ENCODE data around the gene PIP4K2C.
"Not testable (repeated sequence)": the region's sequence is repeated elsewhere in the genome, so short reads cannot be mapped to it uniquely, and the experiment has no call there.

Gene PIP4K2C

GRCh38 chr12:57636731-57637130 lies 45.7 kb downstream of the PIP4K2C start:
- DNase-seq (ENCODE audit: low read depth), result not testable (repeated sequence)

DNA sequence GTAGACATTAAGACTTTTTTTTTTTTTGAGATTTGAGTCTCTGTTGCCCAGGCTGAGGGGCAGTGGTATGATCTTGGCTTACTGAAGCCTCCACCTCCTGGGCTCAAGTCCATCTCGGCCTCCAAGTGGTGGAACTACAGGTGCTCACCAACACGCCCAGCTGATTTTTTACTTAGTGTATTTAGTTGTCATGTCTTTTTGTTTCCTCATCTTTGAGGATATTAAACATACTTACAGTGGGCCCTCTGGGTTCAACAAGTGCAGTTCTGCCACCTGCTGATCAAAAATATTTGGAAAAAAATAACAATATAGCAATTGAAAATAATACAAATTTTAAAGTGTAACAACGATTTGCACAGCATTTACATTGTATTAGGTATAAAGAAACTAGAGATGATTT lies 46.4 kb downstream of the PIP4K2C start:
- no peak for DNase-seq (ENCODE audit: low read depth)

DNA sequence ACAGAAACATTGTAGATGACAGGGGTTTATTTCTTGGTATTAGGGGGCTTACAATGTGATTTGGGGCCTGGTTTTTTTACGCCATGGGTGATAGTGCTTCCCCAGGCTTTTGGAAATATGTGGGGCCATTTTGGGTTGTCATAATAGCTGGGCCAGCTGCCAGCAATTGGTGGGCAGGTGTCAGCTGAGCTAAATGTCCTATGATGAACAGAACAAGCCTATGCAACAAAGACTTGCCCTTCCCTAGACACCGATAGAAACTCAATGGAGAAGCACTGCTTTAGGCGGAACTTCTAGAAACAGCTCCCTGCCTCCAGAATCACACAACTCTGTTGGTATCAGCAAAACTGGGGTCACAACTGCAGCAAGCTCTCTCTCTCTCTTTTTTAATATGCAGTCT lies 47.1 kb downstream of the PIP4K2C start:
- DNase-seq (ENCODE audit: low read depth), result no peak

DNA sequence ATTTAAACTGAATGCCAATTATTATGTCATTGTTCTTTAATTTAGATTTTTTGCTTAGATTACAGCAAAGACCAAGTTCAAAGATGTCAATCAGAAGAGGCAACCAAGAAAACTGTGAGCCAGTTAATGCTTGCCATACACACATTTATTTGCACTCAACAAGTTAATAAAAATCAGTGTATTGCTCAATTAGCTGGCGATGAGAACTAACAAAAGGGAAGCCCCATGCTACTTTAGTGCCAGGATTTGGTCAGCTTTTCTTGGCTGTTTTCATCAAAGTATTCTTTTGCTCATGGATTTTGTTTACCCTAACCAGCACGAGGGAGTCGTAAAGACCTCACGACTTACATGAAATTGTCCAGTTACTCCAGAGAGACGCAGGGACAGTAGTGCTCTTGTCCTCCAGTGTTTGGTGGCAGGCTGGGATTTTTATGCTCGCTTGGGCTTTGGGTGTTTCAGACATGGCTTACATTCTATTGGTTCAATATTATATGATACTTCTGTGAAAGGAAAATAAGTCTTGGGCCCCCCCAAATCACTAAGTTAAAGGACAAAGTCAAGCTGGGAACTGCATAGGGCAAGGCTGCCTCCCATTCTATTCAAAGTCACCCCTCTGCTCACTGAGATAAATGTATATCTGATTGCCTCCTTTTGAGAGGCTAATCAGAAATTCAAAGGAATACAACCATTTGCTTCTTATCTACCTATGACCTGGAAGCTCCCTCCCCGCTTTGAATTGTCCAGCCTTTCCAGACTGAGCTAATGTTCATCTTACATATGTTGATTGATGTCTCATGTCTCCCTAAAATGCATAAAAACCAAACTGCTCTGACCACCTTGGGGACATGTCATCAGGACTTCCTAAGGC lies 49.4 kb downstream of the PIP4K2C start:
- no peak for DNase-seq (ENCODE audit: low read depth)

GRCh38 chr12:57641699-57642442 lies 50.9 kb downstream of the PIP4K2C start:
- no peak for DNase-seq (ENCODE audit: low read depth)

DNA sequence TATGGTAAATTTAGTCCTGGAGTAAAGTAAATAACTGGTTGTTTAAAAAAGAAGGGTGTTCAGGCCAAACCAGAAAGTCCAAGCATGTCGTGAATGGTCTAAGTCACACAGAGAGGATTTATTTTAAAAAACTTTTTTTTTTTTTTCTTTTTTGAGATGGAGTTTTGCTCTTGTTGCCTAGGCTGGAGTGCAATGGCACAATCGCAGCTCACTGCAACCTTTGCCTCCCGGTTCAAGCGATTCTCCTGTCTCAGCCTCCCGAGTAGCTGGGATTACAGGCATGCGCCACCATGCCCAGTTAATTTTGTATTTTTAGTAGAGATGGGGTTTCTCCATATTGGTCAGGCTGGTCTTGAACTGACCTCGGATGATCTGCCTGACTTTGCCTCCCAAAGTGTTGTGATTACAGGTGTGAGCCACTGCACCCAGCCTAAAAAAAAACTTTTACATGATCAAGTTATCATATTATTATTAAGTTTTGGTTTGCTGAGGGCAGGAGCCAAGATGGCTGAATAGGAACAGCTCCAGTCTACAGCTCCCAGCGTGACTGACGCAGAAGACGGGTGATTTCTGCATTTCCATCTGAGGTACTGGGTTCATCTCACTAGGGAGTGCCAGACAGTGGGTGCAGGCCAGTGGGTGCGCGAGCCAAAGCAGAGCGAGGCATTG lies 55.1 kb downstream of the PIP4K2C start:
- not testable (repeated sequence) for DNase-seq (ENCODE audit: low read depth)

GRCh38 chr12:57646659-57647049 lies 55.7 kb downstream of the PIP4K2C start:
- DNase-seq (ENCODE audit: low read depth), result not testable (repeated sequence)

All from stimulated activated CD4-positive, alpha-beta T cell treated with anti-CD3 and anti-CD28 coated beads, Interleukin-2, amount 100 ng/mL, for 4 hours (primary cell).